CD14-positive monocyte (primary cell): ENCODE data around the gene RYR3. TPM values are rescaled to one million over a fixed set of nuclear protein-coding genes. Genes with fewer than 3 reads are reported as not detected.

Source experiments
- DNase-seq, 3 donors: peaks; one replicate each; pipeline ENCODE4 v3.0.0-alpha.2; 2011 to 2022
- H2AFZ ChIP-seq: 2 replicates; pipeline ENCODE4 v1.6.0; 2012; ENCODE audit warnings: mild to moderate bottlenecking, low read depth, low read length, inconsistent platforms; ENCODE audit not compliant: insufficient read depth, poor library complexity, severe bottlenecking
- H3K27ac ChIP-seq, 2 donors: 1 replicate in 1 of 2; 2 replicates in 1 of 2; pipeline ENCODE4 v1.5.1; 2012 to 2013; ENCODE audit warnings: low read length in 2 of 2, control low read depth in 1 of 2, inconsistent platforms in 1 of 2, low read depth in 1 of 2, mild to moderate bottlenecking in 1 of 2
- H3K27me3 ChIP-seq, 2 donors: one replicate each; pipeline versions ENCODE4 v1.6.0 to v1.6.1; 2011 to 2013; ENCODE audit warnings: low read length in 2 of 2; ENCODE audit not compliant: control insufficient read depth in 2 of 2, insufficient read depth in 2 of 2
- H3K36me3 ChIP-seq, 2 donors: replicated peaks in 1 of 2; 1 replicate in 1 of 2; 2 replicates in 1 of 2; pipeline versions ENCODE4 v1.5.1 to v1.6.1; 2012 to 2013; ENCODE audit warnings: low read length in 2 of 2, control low read depth in 1 of 2, inconsistent platforms in 1 of 2, mild to moderate bottlenecking in 1 of 2; ENCODE audit not compliant: insufficient read depth in 2 of 2, control insufficient read depth in 1 of 2
- H3K4me1 ChIP-seq, 2 donors: 1 replicate in 1 of 2; 2 replicates in 1 of 2; pipeline versions ENCODE4 v1.5.1 to v1.6.1; 2012 to 2013; ENCODE audit warnings: low read length in 2 of 2, control low read depth in 1 of 2, inconsistent platforms in 1 of 2, mild to moderate bottlenecking in 1 of 2, moderate library complexity in 1 of 2; ENCODE audit not compliant: insufficient read depth in 2 of 2, control insufficient read depth in 1 of 2
- H3K4me2 ChIP-seq: replicated peaks from 2 replicates; pipeline ENCODE3; 2012; ENCODE audit warnings: low read length, moderate library complexity, mild to moderate bottlenecking; ENCODE audit not compliant: poor library complexity, severe bottlenecking; ENCODE audit errors: extremely low read depth
- H3K4me3 ChIP-seq, 3 experiments: fragments of 200-600 bp in 1 of 3; sonication (generic) in 1 of 3; replicated peaks in 1 of 3; 1 replicate in 2 of 3; 2 replicates in 1 of 3; pipeline ENCODE4 v1.5.1; 2011 to 2013; ENCODE audit warnings: low read length in 3 of 3, mild to moderate bottlenecking in 3 of 3, control low read depth in 2 of 3, low read depth in 2 of 3, inconsistent platforms in 1 of 3, moderate library complexity in 1 of 3
- H3K79me2 ChIP-seq: 2 replicates; pipeline ENCODE4 v1.6.0; 2012; ENCODE audit warnings: mild to moderate bottlenecking, control low read depth, inconsistent platforms, low read length, moderate library complexity; ENCODE audit not compliant: insufficient read depth
- H3K9ac ChIP-seq: 2 replicates; pipeline ENCODE4 v1.6.0; 2017; ENCODE audit warnings: low read length, mild to moderate bottlenecking; ENCODE audit not compliant: insufficient read depth, poor library complexity, severe bottlenecking
- H3K9me3 ChIP-seq, 2 donors: replicated peaks in 1 of 2; 1 replicate in 1 of 2; 2 replicates in 1 of 2; pipeline versions ENCODE4 v1.5.1 to v1.6.1; 2012 to 2013; ENCODE audit warnings: low read length in 2 of 2, control low read depth in 1 of 2; ENCODE audit not compliant: control insufficient read depth in 1 of 2, insufficient read depth in 1 of 2
- H4K20me1 ChIP-seq: 2 replicates; pipeline ENCODE4 v1.6.0; 2012; ENCODE audit warnings: mild to moderate bottlenecking, low read length, control low read depth, moderate library complexity; ENCODE audit not compliant: insufficient read depth
- H3K27ac Mint-ChIP-seq, 7 donors: one replicate each; pipeline ENCODE4 v1.8.0; 2020; ENCODE audit warnings: mild to moderate bottlenecking in 7 of 7, mixed read lengths in 7 of 7, moderate library complexity in 6 of 7, inconsistent platforms in 2 of 7
- H3K27me3 Mint-ChIP-seq, 3 donors: one replicate each; pipeline ENCODE4 v1.8.0; 2021 to 2022; ENCODE audit warnings: low read depth in 3 of 3, mild to moderate bottlenecking in 3 of 3, mixed read lengths in 3 of 3, moderate library complexity in 3 of 3, inconsistent platforms in 1 of 3
- H3K36me3 Mint-ChIP-seq, 2 donors: one replicate each; pipeline ENCODE4 v1.8.0; 2020; ENCODE audit warnings: mixed read lengths in 2 of 2, inconsistent platforms in 1 of 2, mild to moderate bottlenecking in 1 of 2
- H3K4me1 Mint-ChIP-seq: one replicate; pipeline ENCODE4 v1.8.0; 2020; ENCODE audit warnings: mild to moderate bottlenecking, mixed read lengths
- H3K4me3 Mint-ChIP-seq, 2 donors: one replicate each; pipeline ENCODE4 v1.8.0; 2020; ENCODE audit warnings: mild to moderate bottlenecking in 2 of 2, mixed read lengths in 2 of 2, moderate library complexity in 1 of 2
- H3K9me3 Mint-ChIP-seq, 7 donors: one replicate each; pipeline ENCODE4 v1.8.0; 2020 to 2022; ENCODE audit warnings: mixed read lengths in 7 of 7, mild to moderate bottlenecking in 6 of 7, moderate library complexity in 6 of 7, inconsistent platforms in 2 of 7
- CTCF ChIP-seq: fragments of 200-600 bp; IDR thresholded peaks from one replicate; pipeline ENCODE4 v1.8.0; 2022; ENCODE audit warnings: antibody characterized with exemption, mild to moderate bottlenecking
- WGBS: methylation state at CpG from one replicate; pipeline ENCODE4 v1.1.5; 2013; ENCODE audit warnings: missing lambda C conversion rate; ENCODE audit not compliant: insufficient coverage; 5-methylcytosine and 5-hydroxymethylcytosine counted together
- intact Hi-C, 2 donors: fragments of 100-400 bp; cut with micrococcal nuclease; formaldehyde crosslinking; loops; one replicate each; pipeline versions ENCODE4 v1.15.0 to v1.15.1; 2023
- polyA plus RNA-seq, 3 donors: library from polyadenylated mRNA; depleted of rRNA in 1 of 3; unstranded in 2 of 3; stranded (reverse) in 1 of 3; fragments of 300-500 nt in 2 of 3; fragments of >200 nt in 1 of 3; fragmentation: Illumina TruSeq in 2 of 3; gene quantifications; 1 replicate in 2 of 3; 2 replicates in 1 of 3; pipeline ENCODE4 v1.2.3, GENCODE V29; 2012 to 2021

RYR3 gene
- polyA plus RNA-seq, 3 donors = not detected

- Histone ChIP-seq H3K27ac (no peak overlapping the region), H3K27me3 (no peaks in the 10 kb centered on the region), H3K4me2 (no peak overlapping the region), H3K79me2 (no peaks in the 10 kb centered on the region), H3K9ac (no peak overlapping the region), H3K4me3 (no peak overlapping the region), H2AFZ (no peak overlapping the region), H4K20me1 (no peaks in the 10 kb centered on the region), H3K36me3 (no peaks in the 10 kb centered on the region), H3K9me3 (peaks cover 0 to 4% of the 10 kb centered on the region in 2 donors), H3K4me1 (no peaks in the 10 kb centered on the region)
- Mint-ChIP-seq H3K4me1 (no peaks in the 10 kb centered on the region), H3K27me3 (peaks cover 0 to 1% (median 0%) of the 10 kb centered on the region in 3 donors), H3K36me3 (no peaks in the 10 kb centered on the region), H3K9me3 (peaks cover 0 to 8% (median 0%) of the 10 kb centered on the region in 7 donors), H3K27ac (no peak overlapping the region), H3K4me3 (no peak overlapping the region)
- intact Hi-C loops = no loop called here
- no peak for TF ChIP-seq CTCF
- WGBS = no CpG with 5 or more reads among the region's 4 CpGs
- DNase-seq = no peak
Measured at GRCh38 chr15:33822479-33822878, 511.7 kb downstream of the RYR3 start.

GRCh38 chr15:33823119-33823518 lies 512.4 kb downstream of the RYR3 start:
- Histone ChIP-seq H3K27ac (no peak overlapping the region), H3K4me1 (no peaks in the 10 kb centered on the region), H3K4me2 (no peak overlapping the region), H3K79me2 (no peaks in the 10 kb centered on the region), H2AFZ (no peak overlapping the region), H3K9ac (no peak overlapping the region), H4K20me1 (no peaks in the 10 kb centered on the region), H3K4me3 (no peak overlapping the region), H3K9me3 (peaks cover 0 to 4% of the 10 kb centered on the region in 2 donors), H3K27me3 (no peaks in the 10 kb centered on the region), H3K36me3 (no peaks in the 10 kb centered on the region)
- H3K27me3 Mint-ChIP-seq = peaks cover 0 to 1% (median 0%) of the 10 kb centered on the region in 3 donors
- peaks cover 0 to 3% (median 0%) of the 10 kb centered on the region in 7 donors for H3K9me3 Mint-ChIP-seq
- TF ChIP-seq CTCF = no peak
- H3K36me3 Mint-ChIP-seq = no peaks in the 10 kb centered on the region
- no peaks in the 10 kb centered on the region for H3K4me1 Mint-ChIP-seq
- DNase-seq = no peak
- intact Hi-C loops = no loop called here
- no peak overlapping the region for H3K4me3 Mint-ChIP-seq
- no CpG with 5 or more reads among the region's 3 CpGs for WGBS
- peak overlapping the region in 1 of 7 donors; percentile 77 for H3K27ac Mint-ChIP-seq
